GM18505 (cell line): ENCODE results near the gene NDUFS7.

Experiments used
- ATAC-seq: cut with Tn5 transposase; IDR thresholded peaks from one replicate; pipeline ENCODE4 v1.9.1; 2021; ENCODE audit not compliant: unreplicated experiment
- POLR2A ChIP-seq: IDR thresholded peaks from 4 replicates; pipeline ENCODE4 v1.6.1; 2011; ENCODE audit warnings: borderline replicate concordance; ENCODE audit not compliant: insufficient read depth, insufficient read length; ENCODE audit errors: extremely low read depth

NDUFS7 gene

GRCh38 chr19:1360126-1360817 is 23.4 kb upstream of the NDUFS7 start:
- no peak for TF ChIP-seq POLR2A
- ATAC-seq, result no peak

GRCh38 chr19:1360818-1361461 is 22.8 kb upstream of the NDUFS7 start:
- no peak for ATAC-seq
- no peak for TF ChIP-seq POLR2A

DNA sequence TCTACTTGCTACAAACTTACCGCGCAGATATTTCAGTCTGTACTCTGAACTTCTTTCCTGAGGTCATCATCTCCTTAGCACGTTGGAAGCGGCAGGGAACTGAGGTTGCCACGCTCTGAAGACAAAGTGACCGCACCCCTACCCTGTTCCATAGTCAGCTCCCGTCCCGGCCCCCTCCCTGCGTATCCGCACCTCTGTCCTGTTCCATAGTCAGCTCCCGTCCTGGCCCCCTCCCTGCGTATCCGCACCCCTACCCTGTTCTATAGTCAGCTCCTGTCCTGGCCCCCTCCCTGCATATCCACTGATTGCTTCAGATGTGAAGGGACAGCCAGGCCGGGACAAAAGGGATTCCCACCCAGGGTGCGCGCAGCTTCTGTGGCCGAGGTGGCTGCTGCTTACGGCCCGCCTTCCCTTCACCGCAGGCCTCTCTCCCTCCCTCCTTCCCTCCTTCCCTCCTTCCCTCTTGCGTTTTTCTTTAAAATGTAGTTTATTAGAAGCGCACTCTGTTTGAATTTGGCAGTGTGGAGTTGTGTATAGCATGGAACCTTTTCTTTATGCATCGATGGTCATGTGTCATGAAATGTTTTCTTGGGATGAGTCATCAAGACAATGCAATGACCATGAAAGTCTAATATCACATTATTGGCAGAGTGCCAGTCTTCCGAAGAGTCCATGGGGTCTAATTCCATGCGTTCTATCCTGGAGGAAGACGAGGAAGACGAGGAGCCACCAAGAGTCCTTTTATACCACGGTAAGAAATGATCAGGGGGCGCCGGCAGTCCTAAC is 21.9 kb upstream of the NDUFS7 start:
- TF ChIP-seq POLR2A, result no peak
- ATAC-seq, result no peak

- no peak for TF ChIP-seq POLR2A
- ATAC-seq, result no peak
Measured at GRCh38 chr19:1362387-1363257, 21.1 kb upstream of the NDUFS7 start.

DNA sequence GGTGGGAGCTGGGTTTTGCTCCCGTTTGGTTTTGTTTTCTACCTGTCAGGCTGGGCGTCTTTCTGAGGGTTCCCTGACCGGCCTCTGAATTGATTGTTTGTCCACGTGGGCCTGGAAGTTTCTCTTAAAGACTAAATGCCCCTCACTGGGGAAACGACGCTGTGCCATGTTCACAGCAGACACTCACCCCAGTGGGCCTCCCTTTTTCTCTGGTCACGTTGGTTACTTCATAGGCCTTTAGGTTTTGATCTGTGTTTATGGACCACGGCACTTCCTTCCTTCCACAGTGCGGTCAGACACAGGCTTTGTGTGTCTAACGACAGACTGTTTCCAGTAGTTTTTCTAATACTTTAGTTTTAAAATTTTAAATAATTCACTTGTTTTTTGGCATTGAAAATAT is 20.1 kb upstream of the NDUFS7 start:
- no peak for ATAC-seq
- no peak for TF ChIP-seq POLR2A

GRCh38 chr19:1364070-1364704 is 19.5 kb upstream of the NDUFS7 start:
- TF ChIP-seq POLR2A, result no peak
- ATAC-seq, result no peak

- TF ChIP-seq POLR2A, result no peak
- ATAC-seq, result no peak
Measured at GRCh38 chr19:1365319-1366269, 18.1 kb upstream of the NDUFS7 start.

- no peak for TF ChIP-seq POLR2A
- ATAC-seq, result no peak
Measured at GRCh38 chr19:1366296-1366695, 17.4 kb upstream of the NDUFS7 start.

- TF ChIP-seq POLR2A, result no peak
- no peak for ATAC-seq
Measured at GRCh38 chr19:1366899-1367870, 16.5 kb upstream of the NDUFS7 start.

DNA sequence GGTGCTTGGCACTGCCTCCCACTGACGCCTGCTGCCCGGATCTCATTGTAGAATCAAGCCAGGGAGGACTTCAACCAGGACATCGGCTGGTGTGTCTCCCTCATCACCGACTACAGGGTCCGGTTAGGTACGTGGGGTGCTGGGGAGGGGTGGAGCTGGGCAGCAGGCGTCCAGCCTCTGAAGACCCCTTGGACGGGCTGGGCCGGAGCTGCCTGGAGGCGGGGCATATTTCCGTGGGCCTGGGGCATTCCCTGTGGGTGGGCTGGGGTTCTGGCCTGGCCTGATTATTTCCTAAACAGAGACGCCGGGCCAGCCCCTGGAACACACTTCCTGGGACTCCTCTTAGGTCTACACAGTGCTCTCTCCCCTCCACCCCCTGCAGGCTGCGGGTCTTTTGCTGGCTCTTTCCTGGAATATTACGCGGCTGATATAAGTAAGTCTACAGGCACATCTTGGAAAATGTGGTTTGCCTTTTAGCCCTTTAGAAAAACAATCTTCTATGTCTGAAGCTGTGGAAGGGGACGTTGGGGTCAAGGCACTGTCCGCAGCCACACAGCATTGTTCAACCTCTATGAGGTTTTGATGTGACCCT is 14.4 kb upstream of the NDUFS7 start:
- TF ChIP-seq POLR2A, result no peak
- ATAC-seq, result no peak

- TF ChIP-seq POLR2A, result no peak
- no peak for ATAC-seq
Measured at GRCh38 chr19:1370579-1371361, 12.9 kb upstream of the NDUFS7 start.
